Fibroblast of pulmonary artery (primary cell): Measurements from ENCODE around the gene PDE11A.

Source experiments
- DNase-seq: peaks from one replicate; pipeline ENCODE4 v3.0.0-alpha.2; 2010; ENCODE audit warnings: low read depth
- H3K4me3 ChIP-seq: replicated peaks from 2 replicates; pipeline ENCODE4 v1.5.1; 2011; ENCODE audit warnings: low read depth, mild to moderate bottlenecking, control low read depth, low read length, moderate library complexity
- CTCF ChIP-seq: IDR thresholded peaks from 2 replicates; pipeline ENCODE4 v1.5.1; 2011; ENCODE audit warnings: mild to moderate bottlenecking, control low read depth, low read length, inconsistent platforms; ENCODE audit errors: missing control alignments

PDE11A gene

GRCh38 chr2:177676636-177677035, 395.9 kb downstream of the PDE11A start:
- no peak for DNase-seq
- TF ChIP-seq CTCF = no peak
- no peak overlapping the region for H3K4me3 ChIP-seq

GRCh38 chr2:177675825-177676224, 396.8 kb downstream of the PDE11A start:
- H3K4me3 ChIP-seq = no peak overlapping the region
- TF ChIP-seq CTCF = no peak
- no peak for DNase-seq

- no peak for TF ChIP-seq CTCF
- DNase-seq = no peak
- no peak overlapping the region for H3K4me3 ChIP-seq
Measured at GRCh38 chr2:177675350-177675821, 397.2 kb downstream of the PDE11A start.

- H3K4me3 ChIP-seq = no peak overlapping the region
- DNase-seq = no peak
- peak; percentile 16 for TF ChIP-seq CTCF
Measured at GRCh38 chr2:177673602-177674595, 398.7 kb downstream of the PDE11A start.

- no peak for DNase-seq
- no peak overlapping the region for H3K4me3 ChIP-seq
- TF ChIP-seq CTCF = no peak
Measured at GRCh38 chr2:177671662-177672061, 400.9 kb downstream of the PDE11A start.

- no peak for TF ChIP-seq CTCF
- no peak overlapping the region for H3K4me3 ChIP-seq
- DNase-seq = no peak
Measured at GRCh38 chr2:177670791-177671535, 401.6 kb downstream of the PDE11A start.
